Uterus (tissue), 4 donors: ENCODE data around the gene TMEM245. TPM values are rescaled to one million over a fixed set of nuclear protein-coding genes. Genes with fewer than 3 reads are reported as not detected.

Source experiments
- DNase-seq, 2 donors: peaks; one replicate each; pipeline ENCODE4 v3.0.0-alpha.2; 2019 to 2020
- H3K27ac ChIP-seq, 2 donors: fragments of 200-600 bp; sonication (generic); 1 replicate in 1 of 2; 2 replicates in 1 of 2; pipeline ENCODE4 v1.5.1; 2016 to 2018
- H3K27me3 ChIP-seq, 2 donors: fragments of 200-600 bp; sonication (generic); one replicate each; pipeline ENCODE4 v1.5.1; 2018 to 2019; ENCODE audit warnings: control low read depth in 1 of 2
- H3K36me3 ChIP-seq, 2 donors: fragments of 200-600 bp; sonication (generic); one replicate each; pipeline ENCODE4 v1.5.1; 2019; ENCODE audit warnings: control low read depth in 1 of 2
- H3K4me1 ChIP-seq, 2 donors: fragments of 200-600 bp; sonication (generic); one replicate each; pipeline ENCODE4 v1.5.1; 2018 to 2019; ENCODE audit warnings: control low read depth in 1 of 2
- H3K4me3 ChIP-seq, 2 donors: fragments of 200-600 bp; sonication (generic); 1 replicate in 1 of 2; 2 replicates in 1 of 2; pipeline ENCODE4 v1.5.1; 2018 to 2019; ENCODE audit warnings: mild to moderate bottlenecking in 1 of 2
- H3K9me3 ChIP-seq, 2 donors: fragments of 200-600 bp; sonication (generic); one replicate each; pipeline ENCODE4 v1.5.1; 2019; ENCODE audit warnings: control low read depth in 1 of 2
- POLR2A ChIP-seq, 2 donors: fragments of 450-650 bp; IDR thresholded peaks; one replicate each; pipeline ENCODE4 v1.6.1; 2016; ENCODE audit warnings: antibody characterized with exemption in 2 of 2, mild to moderate bottlenecking in 1 of 2, moderate library complexity in 1 of 2
- intact Hi-C: fragments of 100-400 bp; cut with DNase I; formaldehyde crosslinking; loops from one replicate; pipeline ENCODE4 v1.15.1; 2023; ENCODE audit warnings: low total_unique reads
- total RNA-seq, 4 donors: library from RNA; depleted of rRNA in 3 of 4; stranded (reverse); fragments of >200 nt in 3 of 4; gene quantifications; one replicate each; pipeline versions ENCODE4 v1.1.0 to v1.2.4, GENCODE V29; 2014 to 2023
- TF ChIP-seq, protein P1 (sequence below), 4 experiments: fragments of 200-600 bp in 2 of 4; fragments of 450-650 bp in 2 of 4; sonication (generic) in 2 of 4; IDR thresholded peaks; one replicate each; pipeline ENCODE4 v1.5.1; 2016 to 2019; ENCODE audit warnings: antibody characterized with exemption in 4 of 4, mild to moderate bottlenecking in 2 of 4, moderate library complexity in 1 of 4
- donor health status: DM: yes; HTN: yes; CAD: no.

TMEM245 gene
- total RNA-seq, 4 donors from 2014 or later = 59.7 to 80.0 (median 76.0) TPM

DNA sequence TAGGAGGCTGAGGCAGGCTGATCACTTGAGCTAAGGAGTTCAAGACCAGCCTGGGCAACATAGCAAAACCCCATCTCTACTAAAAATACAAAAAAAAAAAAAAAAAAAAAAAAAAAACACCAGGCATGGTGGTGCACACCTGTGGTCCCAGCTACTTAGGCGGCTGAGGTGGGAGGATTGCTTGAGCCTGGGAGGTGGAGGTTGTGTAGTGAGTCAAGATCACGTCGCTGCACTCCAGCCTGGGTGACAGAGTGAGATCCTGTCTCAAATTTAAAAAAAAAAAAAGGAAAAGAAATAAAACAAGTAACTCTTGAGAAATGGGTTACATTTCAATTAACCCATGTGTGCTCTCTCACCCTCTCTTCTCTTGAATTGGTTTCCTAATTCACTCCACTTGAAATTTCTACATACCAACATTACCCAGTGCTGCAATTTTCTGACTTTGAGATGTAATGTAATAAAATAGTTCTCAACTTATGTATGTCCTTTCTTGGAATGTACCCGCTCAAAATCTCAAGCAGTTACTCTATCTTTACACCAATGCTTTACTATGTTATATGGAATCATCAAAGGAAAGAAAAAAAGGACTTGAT, 35.8 kb downstream of the TMEM245 start:
- intact Hi-C loops = no loop called here

DNA sequence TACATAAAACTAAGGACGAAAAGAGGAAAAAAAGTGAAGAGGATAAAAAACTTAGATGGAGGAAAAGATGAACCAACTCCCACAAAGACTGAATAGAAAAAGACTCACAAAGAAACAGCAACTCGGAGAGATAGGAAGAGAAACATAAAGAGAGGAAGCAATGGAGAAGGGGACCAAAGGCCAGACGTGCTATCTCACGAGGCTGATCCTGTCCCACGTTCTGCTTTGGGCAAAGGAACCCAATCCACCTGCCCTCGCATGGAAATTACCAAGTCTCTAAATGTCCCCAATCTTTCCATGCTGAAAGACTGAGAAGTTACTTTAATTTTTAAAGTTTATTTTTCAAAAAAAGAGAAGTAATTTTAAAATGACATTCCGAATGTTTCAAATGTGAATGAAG, 36.6 kb downstream of the TMEM245 start:
- H3K36me3 ChIP-seq = no peaks in the 10 kb centered on the region
- no peak overlapping the region for H3K4me3 ChIP-seq
- no peaks in the 10 kb centered on the region for H3K27me3 ChIP-seq
- H3K9me3 ChIP-seq = no peaks in the 10 kb centered on the region
- TF ChIP-seq, protein P1, sequence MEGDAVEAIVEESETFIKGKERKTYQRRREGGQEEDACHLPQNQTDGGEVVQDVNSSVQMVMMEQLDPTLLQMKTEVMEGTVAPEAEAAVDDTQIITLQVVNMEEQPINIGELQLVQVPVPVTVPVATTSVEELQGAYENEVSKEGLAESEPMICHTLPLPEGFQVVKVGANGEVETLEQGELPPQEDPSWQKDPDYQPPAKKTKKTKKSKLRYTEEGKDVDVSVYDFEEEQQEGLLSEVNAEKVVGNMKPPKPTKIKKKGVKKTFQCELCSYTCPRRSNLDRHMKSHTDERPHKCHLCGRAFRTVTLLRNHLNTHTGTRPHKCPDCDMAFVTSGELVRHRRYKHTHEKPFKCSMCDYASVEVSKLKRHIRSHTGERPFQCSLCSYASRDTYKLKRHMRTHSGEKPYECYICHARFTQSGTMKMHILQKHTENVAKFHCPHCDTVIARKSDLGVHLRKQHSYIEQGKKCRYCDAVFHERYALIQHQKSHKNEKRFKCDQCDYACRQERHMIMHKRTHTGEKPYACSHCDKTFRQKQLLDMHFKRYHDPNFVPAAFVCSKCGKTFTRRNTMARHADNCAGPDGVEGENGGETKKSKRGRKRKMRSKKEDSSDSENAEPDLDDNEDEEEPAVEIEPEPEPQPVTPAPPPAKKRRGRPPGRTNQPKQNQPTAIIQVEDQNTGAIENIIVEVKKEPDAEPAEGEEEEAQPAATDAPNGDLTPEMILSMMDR (IDR thresholded peaks at IDR 0.05) = no peak
- no peak for TF ChIP-seq POLR2A (IDR thresholded peaks at IDR 0.05)
- DNase-seq = no peak
- intact Hi-C loops = no loop called here
- H3K27ac ChIP-seq = no peak overlapping the region
- H3K4me1 ChIP-seq = no peaks in the 10 kb centered on the region

More for the DNA sequence above, 35.8 kb downstream of the TMEM245 start:
- no peak overlapping the region for H3K27ac ChIP-seq
- H3K27me3 ChIP-seq = no peaks in the 10 kb centered on the region
- H3K4me3 ChIP-seq = no peak overlapping the region
- TF ChIP-seq POLR2A (IDR thresholded peaks at IDR 0.05) = no peak
- TF ChIP-seq, protein P1 (IDR thresholded peaks at IDR 0.05) = no peak
- no peaks in the 10 kb centered on the region for H3K36me3 ChIP-seq
- H3K9me3 ChIP-seq = no peaks in the 10 kb centered on the region
- no peaks in the 10 kb centered on the region for H3K4me1 ChIP-seq
- DNase-seq = no peak

DNA sequence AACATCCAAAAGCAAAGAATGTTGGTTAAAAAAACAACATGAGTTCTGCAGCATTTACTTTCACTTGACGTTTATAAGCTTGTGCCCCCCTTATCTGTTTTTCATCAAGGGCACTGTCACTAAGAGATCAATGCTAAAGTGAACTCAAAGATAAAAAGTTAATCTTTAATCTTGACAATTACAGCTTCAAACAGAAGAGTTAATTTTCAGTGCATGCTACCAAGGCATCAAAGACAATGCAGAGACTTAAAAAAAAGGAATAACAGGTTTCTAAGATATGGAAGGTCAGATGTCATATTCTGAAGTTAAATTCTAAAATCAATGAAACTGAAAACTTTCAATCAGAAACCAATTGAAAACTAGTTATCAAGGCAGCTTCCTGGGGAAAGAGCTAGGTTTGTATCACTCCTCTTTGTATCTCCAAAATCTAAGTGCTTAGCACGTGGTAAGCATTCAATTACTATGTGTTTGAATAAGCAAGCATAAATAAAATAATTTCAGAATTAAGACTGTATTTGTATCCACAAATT, 37.6 kb downstream of the TMEM245 start:
- no peak for DNase-seq
- no peaks in the 10 kb centered on the region for H3K27me3 ChIP-seq
- H3K4me1 ChIP-seq = no peaks in the 10 kb centered on the region
- intact Hi-C loops = no loop called here
- H3K4me3 ChIP-seq = no peak overlapping the region
- no peaks in the 10 kb centered on the region for H3K36me3 ChIP-seq
- no peak overlapping the region for H3K27ac ChIP-seq
- no peaks in the 10 kb centered on the region for H3K9me3 ChIP-seq
- TF ChIP-seq, protein P1 (IDR thresholded peaks at IDR 0.05) = no peak
- TF ChIP-seq POLR2A (IDR thresholded peaks at IDR 0.05) = no peak

DNA sequence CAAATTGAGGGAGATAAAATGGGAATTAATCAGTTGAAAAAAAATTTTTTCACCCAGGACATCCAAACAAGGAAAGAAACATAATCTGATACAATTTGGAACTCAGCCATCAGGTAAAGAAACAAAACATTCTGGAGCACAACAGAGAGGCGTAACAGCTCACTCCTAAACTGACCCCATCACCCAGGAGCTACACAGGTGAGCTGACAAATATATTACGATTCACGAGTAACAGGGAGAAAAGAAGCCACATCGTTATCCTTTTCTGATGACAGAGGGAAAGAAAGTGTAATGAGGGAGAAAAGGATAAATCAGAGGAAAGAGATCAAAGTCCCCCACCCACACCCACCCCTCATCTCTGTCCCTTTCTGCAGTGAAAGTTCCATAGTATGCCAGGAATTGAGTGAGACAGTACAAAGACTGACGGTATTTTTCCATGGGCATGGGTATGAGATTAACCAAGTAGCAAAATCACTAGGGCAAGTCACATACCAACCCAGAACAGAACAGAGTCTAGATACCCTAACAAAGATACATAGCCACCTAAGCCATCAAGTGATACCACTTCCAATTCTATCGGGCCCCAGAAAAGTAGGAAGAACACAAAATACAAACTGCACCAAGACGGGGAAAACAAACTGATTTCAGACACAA, 45.4 kb downstream of the TMEM245 start:
- no peak for DNase-seq
- H3K27me3 ChIP-seq = no peaks in the 10 kb centered on the region
- H3K9me3 ChIP-seq = no peaks in the 10 kb centered on the region
- intact Hi-C loops = no loop called here
- no peak for TF ChIP-seq POLR2A (IDR thresholded peaks at IDR 0.05)
- TF ChIP-seq, protein P1 (IDR thresholded peaks at IDR 0.05) = no peak
- no peaks in the 10 kb centered on the region for H3K36me3 ChIP-seq
- no peak overlapping the region for H3K27ac ChIP-seq
- H3K4me3 ChIP-seq = no peak overlapping the region
- H3K4me1 ChIP-seq = no peaks in the 10 kb centered on the region

DNA sequence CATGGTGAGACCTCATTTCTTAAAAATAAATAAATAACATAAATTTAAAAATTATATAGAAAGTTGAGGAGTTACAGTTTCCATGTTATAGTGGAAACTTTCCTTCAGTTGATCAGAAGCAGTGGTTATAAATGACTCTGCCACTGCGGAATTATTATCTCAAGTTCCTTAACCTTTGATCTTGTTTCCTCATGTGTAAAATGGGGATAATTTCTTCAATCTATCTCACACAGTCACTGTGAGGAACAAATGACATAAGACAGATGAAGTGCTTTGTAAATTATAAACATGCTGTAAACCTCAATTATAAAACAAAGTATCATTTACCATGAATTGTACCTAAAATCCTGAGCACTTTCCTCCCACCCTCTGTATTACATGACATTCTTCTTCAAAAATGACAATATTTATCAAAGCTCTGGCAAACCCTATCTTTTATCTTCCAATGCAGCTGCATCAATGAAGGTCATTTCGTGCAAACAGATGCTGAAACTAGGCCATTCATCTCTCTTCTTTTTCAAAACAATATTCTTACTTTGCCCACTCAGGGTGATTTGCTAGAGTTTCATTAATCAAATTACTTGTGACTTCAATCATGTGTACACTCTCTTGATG, 46.8 kb downstream of the TMEM245 start:
- no peaks in the 10 kb centered on the region for H3K36me3 ChIP-seq

More for the DNA sequence above, 46.8 kb downstream of the TMEM245 start:
- no peaks in the 10 kb centered on the region for H3K9me3 ChIP-seq
- no peak for DNase-seq
- no peak overlapping the region for H3K27ac ChIP-seq
- H3K27me3 ChIP-seq = no peaks in the 10 kb centered on the region
- H3K4me1 ChIP-seq = no peaks in the 10 kb centered on the region
- intact Hi-C loops = no loop called here
- no peak overlapping the region for H3K4me3 ChIP-seq
- TF ChIP-seq, protein P1 (IDR thresholded peaks at IDR 0.05) = no peak
- TF ChIP-seq POLR2A (IDR thresholded peaks at IDR 0.05) = no peak
